ENCODE data around the gene PPFIA2.

Gene PPFIA2

DNA sequence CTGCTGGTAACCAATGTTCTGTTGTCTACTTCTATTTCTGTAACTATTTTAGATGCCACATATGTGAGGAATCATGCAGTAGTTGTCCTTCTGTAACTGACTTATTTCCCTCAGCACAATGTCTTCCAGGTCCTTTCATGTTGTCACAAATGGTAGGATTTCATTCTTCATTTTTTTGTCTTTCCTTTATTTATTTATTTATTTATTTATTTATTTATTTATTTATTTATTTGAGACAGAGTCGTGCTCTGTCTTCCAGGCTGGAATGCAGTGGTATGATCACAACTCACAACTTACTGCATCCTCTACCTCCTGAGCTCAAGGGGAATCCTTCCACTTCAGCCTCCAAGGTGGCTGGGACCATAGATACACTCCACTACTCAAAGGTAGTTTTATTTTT is 288.2 kb downstream of the PPFIA2 start:
- FAIRE-seq (no peak), DNase-seq (ENCODE audit: insufficient read length) (no peak)
- TF ChIP-seq TAF1 (IDR thresholded peaks at IDR 0.05; ENCODE audit: borderline replicate concordance, low read depth, low read length) = no peak
- TF ChIP-seq POLR2AphosphoS5 (IDR thresholded peaks at IDR 0.05; ENCODE audit: low read depth, low read length) = no peak
- TF ChIP-seq POLR2A (IDR thresholded peaks at IDR 0.05; ENCODE audit: low read depth, low read length) = no peak

DNA sequence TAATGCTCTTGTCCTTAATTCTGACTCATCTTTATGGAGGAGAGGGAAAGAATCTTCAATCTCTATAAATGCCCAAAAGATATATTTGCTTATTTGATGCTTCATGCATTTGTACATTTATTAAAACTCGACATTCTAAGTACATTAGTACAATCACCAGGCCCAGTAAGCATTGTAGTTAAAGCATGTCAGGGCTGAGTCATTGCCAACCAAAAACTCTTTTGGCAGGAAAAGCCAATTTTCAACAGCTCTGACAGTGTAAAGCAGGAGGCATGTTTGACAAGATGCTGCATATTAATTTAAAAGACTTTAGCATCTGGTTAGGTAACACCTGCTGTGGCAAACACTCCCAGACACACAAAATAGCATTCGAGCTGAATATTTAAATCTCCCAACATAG is 290.9 kb downstream of the PPFIA2 start:
- FAIRE-seq (no peak), DNase-seq (ENCODE audit: insufficient read length) (no peak)
- TF ChIP-seq POLR2A (IDR thresholded peaks at IDR 0.05; ENCODE audit: low read depth, low read length) (no peak), TAF1 (IDR thresholded peaks at IDR 0.05; ENCODE audit: borderline replicate concordance, low read depth, low read length) (no peak)

GRCh38 chr12:81465876-81466275 is 293.3 kb downstream of the PPFIA2 start:
- TF ChIP-seq TAF1 (IDR thresholded peaks at IDR 0.05; ENCODE audit: borderline replicate concordance, low read depth, low read length) (no peak), POLR2A (IDR thresholded peaks at IDR 0.05; ENCODE audit: low read depth, low read length) (no peak), POLR2AphosphoS5 (IDR thresholded peaks at IDR 0.05; ENCODE audit: low read depth, low read length) (no peak)
- no peak for DNase-seq (ENCODE audit: insufficient read length)
- FAIRE-seq = no peak

GRCh38 chr12:81465191-81465590 is 294.0 kb downstream of the PPFIA2 start:
- TF ChIP-seq POLR2AphosphoS5 (IDR thresholded peaks at IDR 0.05; ENCODE audit: low read depth, low read length) (no peak), TAF1 (IDR thresholded peaks at IDR 0.05; ENCODE audit: borderline replicate concordance, low read depth, low read length) (no peak), POLR2A (IDR thresholded peaks at IDR 0.05; ENCODE audit: low read depth, low read length) (no peak)
- no peak for DNase-seq (ENCODE audit: insufficient read length)
- no peak for FAIRE-seq

DNA sequence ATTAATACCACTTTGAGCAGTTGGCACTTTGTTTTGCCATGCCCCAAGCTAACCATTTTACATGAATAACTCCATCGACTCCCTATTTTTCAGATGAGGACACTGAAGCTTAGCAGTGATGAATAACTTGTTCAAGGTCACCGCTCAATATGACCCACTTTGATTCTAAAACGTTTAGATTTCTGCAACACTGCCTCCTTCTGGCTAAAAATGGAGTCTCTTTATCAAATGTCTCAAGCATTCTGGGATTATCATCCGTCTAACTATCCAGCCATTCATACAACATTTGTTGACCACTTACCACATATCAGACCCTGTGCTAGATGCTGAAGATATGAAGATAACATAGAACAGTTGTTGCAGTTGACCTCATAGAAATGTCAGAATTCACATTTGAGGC is 298.0 kb downstream of the PPFIA2 start:
- no peak for DNase-seq (ENCODE audit: insufficient read length)
- FAIRE-seq = no peak
- TF ChIP-seq POLR2A (IDR thresholded peaks at IDR 0.05; ENCODE audit: low read depth, low read length) = no peak
- no peak for TF ChIP-seq POLR2AphosphoS5 (IDR thresholded peaks at IDR 0.05; ENCODE audit: low read depth, low read length)
- no peak for TF ChIP-seq TAF1 (IDR thresholded peaks at IDR 0.05; ENCODE audit: borderline replicate concordance, low read depth, low read length)

GRCh38 chr12:81450920-81451739 is 308.0 kb downstream of the PPFIA2 start:
- peak; percentile 69 for FAIRE-seq

DNA sequence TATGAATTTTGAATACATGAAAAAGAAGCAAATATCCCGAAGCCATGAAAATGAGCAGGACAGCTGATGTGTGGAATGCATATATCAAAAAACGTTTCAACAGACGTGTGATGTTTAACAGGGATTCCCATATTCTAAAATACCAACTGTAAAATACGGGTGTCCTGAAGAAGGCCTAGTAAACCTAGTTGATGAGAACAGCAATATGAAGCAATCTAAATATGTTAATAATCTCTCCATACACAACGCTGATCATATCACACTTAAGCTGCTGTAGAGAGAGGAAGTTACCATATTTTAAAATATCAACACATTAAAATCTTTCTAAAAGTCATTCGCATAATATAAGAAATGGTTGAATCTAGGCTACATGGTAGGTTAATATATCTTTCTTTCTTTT is 317.5 kb downstream of the PPFIA2 start:
- TF ChIP-seq POLR2A (IDR thresholded peaks at IDR 0.05; ENCODE audit: low read depth, low read length) (no peak), POLR2AphosphoS5 (IDR thresholded peaks at IDR 0.05; ENCODE audit: low read depth, low read length) (no peak), TAF1 (IDR thresholded peaks at IDR 0.05; ENCODE audit: borderline replicate concordance, low read depth, low read length) (no peak)
- DNase-seq (ENCODE audit: insufficient read length) = no peak
- FAIRE-seq = no peak

More at GRCh38 chr12:81450920-81451739, 308.0 kb downstream of the PPFIA2 start:
- no peak for TF ChIP-seq POLR2A (IDR thresholded peaks at IDR 0.05; ENCODE audit: low read depth, low read length)
- no peak for TF ChIP-seq TAF1 (IDR thresholded peaks at IDR 0.05; ENCODE audit: borderline replicate concordance, low read depth, low read length)
- TF ChIP-seq POLR2AphosphoS5 (IDR thresholded peaks at IDR 0.05; ENCODE audit: low read depth, low read length) = no peak
- DNase-seq (ENCODE audit: insufficient read length) = no peak

- TF ChIP-seq TAF1 (IDR thresholded peaks at IDR 0.05; ENCODE audit: borderline replicate concordance, low read depth, low read length) (no peak), POLR2A (IDR thresholded peaks at IDR 0.05; ENCODE audit: low read depth, low read length) (no peak), POLR2AphosphoS5 (IDR thresholded peaks at IDR 0.05; ENCODE audit: low read depth, low read length) (no peak)
- DNase-seq (ENCODE audit: insufficient read length) (no peak), FAIRE-seq (no peak)
Measured at GRCh38 chr12:81440001-81440400, 319.1 kb downstream of the PPFIA2 start.

DNA sequence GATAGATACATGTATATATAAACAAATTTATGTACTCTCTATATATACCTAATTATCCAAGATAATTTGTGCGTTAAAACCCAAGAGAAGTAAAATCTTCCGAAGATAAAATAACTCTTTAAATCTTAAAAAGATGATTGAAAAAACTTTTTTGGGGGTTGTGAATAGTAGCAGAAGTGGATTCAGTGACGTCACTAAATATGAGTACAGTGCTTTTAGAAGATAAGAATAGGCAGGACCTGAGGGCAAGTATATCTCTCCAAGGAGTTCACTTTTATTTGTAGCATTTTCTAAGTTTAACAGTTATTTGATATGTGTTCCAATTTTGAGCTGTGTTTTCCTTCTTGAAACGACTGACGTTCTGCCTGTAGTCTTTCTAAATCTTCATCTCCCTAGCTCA is 319.8 kb downstream of the PPFIA2 start:
- FAIRE-seq = no peak
- DNase-seq (ENCODE audit: insufficient read length) = no peak
- TF ChIP-seq POLR2A (IDR thresholded peaks at IDR 0.05; ENCODE audit: low read depth, low read length) (no peak), TAF1 (IDR thresholded peaks at IDR 0.05; ENCODE audit: borderline replicate concordance, low read depth, low read length) (no peak), POLR2AphosphoS5 (IDR thresholded peaks at IDR 0.05; ENCODE audit: low read depth, low read length) (no peak)

GRCh38 chr12:81417056-81417455 is 342.1 kb downstream of the PPFIA2 start:
- no peak for FAIRE-seq
- TF ChIP-seq TAF1 (IDR thresholded peaks at IDR 0.05; ENCODE audit: borderline replicate concordance, low read depth, low read length) (no peak), POLR2A (IDR thresholded peaks at IDR 0.05; ENCODE audit: low read depth, low read length) (no peak), POLR2AphosphoS5 (IDR thresholded peaks at IDR 0.05; ENCODE audit: low read depth, low read length) (no peak)
- DNase-seq (ENCODE audit: insufficient read length) = no peak

DNA sequence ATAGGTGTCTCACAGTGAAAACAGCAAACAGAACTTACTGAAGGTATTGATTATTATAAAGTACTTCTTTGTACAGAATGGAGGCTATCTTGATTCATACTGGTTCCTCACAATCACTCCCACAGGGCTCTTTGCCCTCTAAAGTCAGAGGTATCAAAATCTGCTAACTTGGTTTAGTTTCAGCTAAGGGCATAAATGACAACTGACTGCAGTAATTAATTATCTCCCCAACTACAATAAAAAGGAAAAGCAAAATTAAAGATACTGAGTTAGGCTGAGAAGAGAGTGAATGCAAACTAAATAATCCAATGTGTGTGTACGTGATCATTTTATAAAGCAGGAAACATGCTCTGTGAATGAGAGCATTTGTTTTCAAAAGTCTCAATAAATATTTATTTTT is 342.6 kb downstream of the PPFIA2 start:
- FAIRE-seq (no peak), DNase-seq (ENCODE audit: insufficient read length) (no peak)
- TF ChIP-seq TAF1 (IDR thresholded peaks at IDR 0.05; ENCODE audit: borderline replicate concordance, low read depth, low read length) = no peak
- no peak for TF ChIP-seq POLR2AphosphoS5 (IDR thresholded peaks at IDR 0.05; ENCODE audit: low read depth, low read length)
- TF ChIP-seq POLR2A (IDR thresholded peaks at IDR 0.05; ENCODE audit: low read depth, low read length) = no peak

GRCh38 chr12:81414441-81414840 is 344.7 kb downstream of the PPFIA2 start:
- no peak for FAIRE-seq
- no peak for DNase-seq (ENCODE audit: insufficient read length)
- no peak for TF ChIP-seq POLR2AphosphoS5 (IDR thresholded peaks at IDR 0.05; ENCODE audit: low read depth, low read length)
- no peak for TF ChIP-seq TAF1 (IDR thresholded peaks at IDR 0.05; ENCODE audit: borderline replicate concordance, low read depth, low read length)

Data from GM12892 (cell line).